Activated B cell treated with CpG ODN at 0.5 μM for 24 hours (primary cell): Measurements from ENCODE around the gene CNNM2. TPM values are rescaled to one million over a fixed set of nuclear protein-coding genes. Genes with fewer than 3 reads are reported as not detected.

Experiments used
- ATAC-seq: fragments of 200-7000 bp; cut with Tn5 transposase; one replicate; pipeline ENCODE4 v1.10.0; 2021; ENCODE audit warnings: low read depth, mild to moderate bottlenecking, moderate library complexity
- CTCF ChIA-PET: fragments of 350-600 bp; sonication (Branson Sonifier 250); formaldehyde crosslinking; loops from one replicate; lab custom pipeline; 2021; ENCODE audit warnings: antibody characterized with exemption; lab: Charles Lee
- POLR2A ChIA-PET: fragments of 350-600 bp; sonication (Branson Sonifier 250); formaldehyde crosslinking; loops from one replicate; lab custom pipeline; 2021; ENCODE audit warnings: antibody characterized with exemption; lab: Charles Lee
- DNase-seq: peaks from one replicate; pipeline ENCODE4 v3.0.0; 2022
- H3K27ac Mint-ChIP-seq: one replicate; pipeline ENCODE4 v1.8.0; 2020; ENCODE audit warnings: mixed read lengths
- H3K27me3 Mint-ChIP-seq: one replicate; pipeline ENCODE4 v1.8.0; 2021; ENCODE audit warnings: mixed read lengths
- H3K36me3 Mint-ChIP-seq: one replicate; pipeline ENCODE4 v1.8.0; 2021; ENCODE audit warnings: low read depth, mixed read lengths
- H3K4me1 Mint-ChIP-seq: one replicate; pipeline ENCODE4 v1.8.0; 2021; ENCODE audit warnings: mixed read lengths
- H3K4me3 Mint-ChIP-seq: one replicate; pipeline ENCODE4 v1.8.0; 2020; ENCODE audit warnings: mild to moderate bottlenecking, mixed read lengths
- H3K9me3 Mint-ChIP-seq: one replicate; pipeline ENCODE4 v1.8.0; 2020; ENCODE audit warnings: mixed read lengths
- CTCF ChIP-seq: fragments of 200-600 bp; IDR thresholded peaks from one replicate; pipeline ENCODE4 v1.8.0; 2022; ENCODE audit warnings: antibody characterized with exemption, mild to moderate bottlenecking
- intact Hi-C: fragments of 100-400 bp; cut with micrococcal nuclease; formaldehyde crosslinking; loops from one replicate; pipeline ENCODE4 v1.15.1; 2024
- total RNA-seq: library from RNA; stranded (reverse); gene quantifications from 2 replicates; pipeline ENCODE4 v1.2.3, GENCODE V29; 2022

CNNM2 gene
- total RNA-seq, 1 donor from 2014 or later = 7.3 TPM

GRCh38 chr10:103096130-103096529, 178.0 kb downstream of the CNNM2 start:
- ATAC-seq (no peak), DNase-seq (no peak)
- no peak overlapping the region for H3K27ac Mint-ChIP-seq
- H3K27me3 Mint-ChIP-seq = no peaks in the 10 kb centered on the region
- ChIA-PET CTCF (no interaction called here), POLR2A (interaction anchor here (0.7 kb wide), 1 partner anchor 199 kb away, joined by 10 read pairs; no protein-coding TSS in a partner anchor)
- no peak for TF ChIP-seq CTCF
- peaks cover 14% of the 10 kb centered on the region for H3K4me1 Mint-ChIP-seq
- H3K4me3 Mint-ChIP-seq = no peak overlapping the region
- intact Hi-C loops = no loop called here
- no peaks in the 10 kb centered on the region for H3K9me3 Mint-ChIP-seq
- H3K36me3 Mint-ChIP-seq = peaks cover 80% of the 10 kb centered on the region

- Mint-ChIP-seq H3K27ac (no peak overlapping the region), H3K9me3 (no peaks in the 10 kb centered on the region), H3K4me1 (peaks cover 14% of the 10 kb centered on the region), H3K36me3 (peaks cover 78% of the 10 kb centered on the region), H3K27me3 (no peaks in the 10 kb centered on the region), H3K4me3 (no peak overlapping the region)
- DNase-seq = no peak
- ChIA-PET POLR2A (no interaction called here), CTCF (interaction anchor here (1.5 kb wide), 1 partner anchor 146 kb away, joined by 5 read pairs; no protein-coding TSS in a partner anchor)
- TF ChIP-seq CTCF = no peak
- no peak for ATAC-seq
- intact Hi-C loops = no loop called here
Observed at GRCh38 chr10:103098240-103098639, 180.1 kb downstream of the CNNM2 start.

GRCh38 chr10:103100620-103101019, 182.5 kb downstream of the CNNM2 start:
- no peak for DNase-seq
- ChIA-PET CTCF (no interaction called here), POLR2A (no interaction called here)
- intact Hi-C loops = loop anchor here (5.0 kb wide), 1 partner anchor 142 kb away; no protein-coding TSS in a partner anchor
- H3K27ac Mint-ChIP-seq = no peak overlapping the region
- H3K27me3 Mint-ChIP-seq = no peaks in the 10 kb centered on the region
- H3K36me3 Mint-ChIP-seq = peaks cover 83% of the 10 kb centered on the region
- TF ChIP-seq CTCF = no peak
- no peak overlapping the region for H3K4me3 Mint-ChIP-seq
- no peak for ATAC-seq
- H3K9me3 Mint-ChIP-seq = no peaks in the 10 kb centered on the region
- peaks cover 12% of the 10 kb centered on the region for H3K4me1 Mint-ChIP-seq

GRCh38 chr10:103102195-103102594, 184.1 kb downstream of the CNNM2 start:
- intact Hi-C loops = loop anchor here (5.0 kb wide), 1 partner anchor 140 kb away; no protein-coding TSS in a partner anchor
- Mint-ChIP-seq H3K27ac (no peak overlapping the region), H3K9me3 (no peaks in the 10 kb centered on the region), H3K4me1 (peaks cover 5% of the 10 kb centered on the region), H3K4me3 (no peak overlapping the region), H3K36me3 (peaks cover 83% of the 10 kb centered on the region), H3K27me3 (no peaks in the 10 kb centered on the region)
- CTCF ChIA-PET = no interaction called here
- no peak for TF ChIP-seq CTCF
- ATAC-seq (no peak), DNase-seq (no peak)
- POLR2A ChIA-PET = no interaction called here

GRCh38 chr10:103103989-103104388, 185.9 kb downstream of the CNNM2 start:
- TF ChIP-seq CTCF = no peak
- Mint-ChIP-seq H3K4me3 (no peak overlapping the region), H3K27ac (no peak overlapping the region), H3K4me1 (no peaks in the 10 kb centered on the region), H3K27me3 (no peaks in the 10 kb centered on the region), H3K9me3 (no peaks in the 10 kb centered on the region), H3K36me3 (peaks cover 71% of the 10 kb centered on the region)
- ChIA-PET POLR2A (no interaction called here), CTCF (no interaction called here)
- DNase-seq (no peak), ATAC-seq (no peak)
- intact Hi-C loops = loop anchor here (5.0 kb wide), 1 partner anchor 138 kb away; no protein-coding TSS in a partner anchor
